HepG2 (cell line): Measurements from ENCODE around the gene CAPN2. TPM values are rescaled to one million over a fixed set of nuclear protein-coding genes. Genes with fewer than 3 reads are reported as not detected.

ENCODE experiments used
- ATAC-seq: fragments of 200-7000 bp; cut with Tn5 transposase; 3 replicates; pipeline ENCODE4 v1.9.1; 2020; ENCODE audit warnings: mild to moderate bottlenecking, moderate library complexity
- BruUV-seq: library from RNA; stranded (reverse); fragments of 400-500 nt; replicated peaks from 2 replicates; lab custom pipeline; 2021; lab: Mats Ljungman, UMichigan
- CTCF ChIA-PET: fragments of 300-600 bp; formaldehyde crosslinking; extraction: SDS; loops from one replicate; lab custom pipeline; 2021; ENCODE audit warnings: low total read pairs, inconsistent platforms, low intra/inter-chr PET ratio; lab: Yijun Ruan, JAX
- POLR2A ChIA-PET: fragments of 350-600 bp; sonication (Branson Sonifier 250); formaldehyde crosslinking; loops from one replicate; lab custom pipeline; 2020; ENCODE audit warnings: antibody characterized with exemption, inconsistent platforms; lab: Yijun Ruan, JAX
- DNase-seq: peaks from one replicate; pipeline ENCODE4 v3.0.0-alpha.2; 2015; ENCODE audit warnings: low spot score
- FAIRE-seq: peaks from 3 replicates; lab custom pipeline; 2011; peaks lifted over from hg19 to GRCh38; lab: Jason Lieb, UNC
- H2AFZ ChIP-seq: one replicate; pipeline ENCODE4 v1.6.1; 2011; ENCODE audit warnings: low read length, inconsistent platforms
- H3K27ac ChIP-seq: fragments of 300-600 bp; 3 replicates; pipeline ENCODE4 v1.8.0; 2011; ENCODE audit warnings: mixed run types, mild to moderate bottlenecking, mixed read lengths, low read length, inconsistent platforms; ENCODE audit not compliant: insufficient read depth; ENCODE audit errors: extremely low read length
- H3K27me3 ChIP-seq, 2 experiments: fragments of 200-600 bp in 1 of 2; 2 replicates in 1 of 2; 3 replicates in 1 of 2; pipeline versions ENCODE4 v1.6.0 to v1.8.0; 2011; ENCODE audit warnings: low read length in 2 of 2, mild to moderate bottlenecking in 2 of 2, moderate library complexity in 2 of 2, inconsistent platforms in 1 of 2; ENCODE audit not compliant: insufficient read depth in 2 of 2, control insufficient read depth in 1 of 2
- H3K36me3 ChIP-seq, 2 experiments: fragments of 200-600 bp in 1 of 2; replicated peaks in 1 of 2; 2 replicates in 1 of 2; 3 replicates in 1 of 2; pipeline versions ENCODE4 v1.5.1 to v1.8.0; 2011; ENCODE audit warnings: low read length in 2 of 2, inconsistent platforms in 1 of 2; ENCODE audit not compliant: insufficient read depth in 2 of 2, control insufficient read depth in 1 of 2
- H3K4me1 ChIP-seq: 2 replicates; pipeline ENCODE4 v1.5.1; 2012; ENCODE audit warnings: low read length, inconsistent platforms; ENCODE audit not compliant: insufficient read depth
- H3K4me2 ChIP-seq: 2 replicates; pipeline ENCODE4 v1.6.0; 2011; ENCODE audit warnings: low read depth, low read length, inconsistent platforms
- H3K4me3 ChIP-seq, 3 experiments: fragments of 200-600 bp in 1 of 3; sonication (generic), shearing (Covaris generic) in 1 of 3; replicated peaks in 1 of 3; 2 replicates each; pipeline ENCODE4 v1.5.1; 2011 to 2016; ENCODE audit warnings: low read length in 3 of 3, inconsistent platforms in 2 of 3, low read depth in 2 of 3, mild to moderate bottlenecking in 2 of 3, control low read depth in 1 of 3, mixed read lengths in 1 of 3; ENCODE audit not compliant: insufficient read depth in 1 of 3
- H3K79me2 ChIP-seq: one replicate; pipeline ENCODE4 v1.6.1; 2011; ENCODE audit warnings: low read length, inconsistent platforms; ENCODE audit not compliant: insufficient read depth
- H3K9ac ChIP-seq: 2 replicates; pipeline ENCODE4 v1.6.0; 2011; ENCODE audit warnings: mild to moderate bottlenecking, low read depth, low read length, inconsistent platforms; ENCODE audit not compliant: insufficient read depth
- H3K9me3 ChIP-seq: 2 replicates; pipeline ENCODE4 v1.5.1; 2012; ENCODE audit warnings: mild to moderate bottlenecking, low read length
- H4K20me1 ChIP-seq: 2 replicates; pipeline ENCODE4 v1.6.0; 2011; ENCODE audit warnings: inconsistent platforms, mild to moderate bottlenecking, low read length, moderate library complexity; ENCODE audit not compliant: insufficient read depth
- HMG20A ChIP-seq: IDR thresholded peaks from 2 replicates; pipeline ENCODE4 v1.6.1; 2016; ENCODE audit warnings: borderline replicate concordance
- KAT8 ChIP-seq: IDR thresholded peaks from 2 replicates; pipeline ENCODE4 v1.6.1; 2016; ENCODE audit warnings: missing genetic modification reagents, missing compliant biosample characterization
- KLF9 ChIP-seq: IDR thresholded peaks from 2 replicates; pipeline ENCODE4 v1.6.1; 2016; ENCODE audit warnings: low read depth
- NBN ChIP-seq: fragments of 450-650 bp; conservative IDR thresholded peaks from 2 replicates; pipeline ENCODE4 v1.6.1; 2017
- PAWR ChIP-seq: sonication (generic); formaldehyde crosslinking; IDR thresholded peaks from 2 replicates; pipeline ENCODE4 v1.4.0; 2020; ENCODE audit warnings: missing genetic modification reagents, mild to moderate bottlenecking, borderline replicate concordance
- TBP ChIP-seq: sonication (generic); formaldehyde crosslinking; IDR thresholded peaks from 2 replicates; pipeline ENCODE4 v1.5.0; 2020; ENCODE audit warnings: missing genetic modification reagents
- TBX3 ChIP-seq: fragments of 450-650 bp; IDR thresholded peaks from 2 replicates; pipeline ENCODE4 v1.6.1; 2017; ENCODE audit warnings: antibody characterized with exemption, mild to moderate bottlenecking, inconsistent platforms, borderline replicate concordance
- ZNF354B ChIP-seq: sonication (generic); formaldehyde crosslinking; IDR thresholded peaks from 2 replicates; pipeline ENCODE4 v1.8.0; 2022; ENCODE audit warnings: mild to moderate bottlenecking, missing genetic modification reagents
- ZNF563 ChIP-seq: sonication (generic); formaldehyde crosslinking; IDR thresholded peaks from 2 replicates; pipeline ENCODE4 v1.8.0; 2022; ENCODE audit warnings: mild to moderate bottlenecking, moderate library complexity, missing genetic modification reagents
- WGBS: methylation state at CpG from one replicate; pipeline ENCODE4 v1.1.6; 2017; ENCODE audit warnings: low lambda C conversion rate; 5-methylcytosine and 5-hydroxymethylcytosine counted together
- in situ Hi-C: cut with HindIII; loops from 2 replicates; pipeline ENCODE4 v1.10.0; 2017; ENCODE audit warnings: low pct_unique_long_range_greater_than_20kb; ENCODE audit not compliant: extremely low pct_ligation_motif_present
- intact Hi-C: fragments of 100-400 bp; cut with micrococcal nuclease; formaldehyde crosslinking; loops from one replicate; pipeline ENCODE4 v1.10.0; 2022; ENCODE audit not compliant: unreplicated experiment
- polyA plus RNA-seq, 8 experiments: library from polyadenylated mRNA; depleted of rRNA in 3 of 8; stranded (reverse) in 7 of 8; unstranded in 1 of 8; fragments of >200 nt; fragmentation: Illumina TruSeq in 4 of 8; extraction: Trizol in 4 of 8; gene quantifications; 2 replicates each; pipeline versions ENCODE4 v1.2.1 to v1.2.3, GENCODE V29; 2011 to 2016; ENCODE audit warnings: low read depth in 4 of 8, missing spikeins in 1 of 8, mixed read lengths in 1 of 8; ENCODE audit not compliant: insufficient read depth in 1 of 8
- total RNA-seq, 5 experiments: library from RNA; depleted of rRNA; stranded (reverse); fragments of >200 nt; fragmentation: Illumina TruSeq; extraction: Trizol; gene quantifications; 2 replicates each; pipeline ENCODE4 v1.2.3, GENCODE V29; 2016; ENCODE audit warnings: low read depth in 1 of 5
- TF ChIP-seq, protein P1 (sequence below): sonication (generic); formaldehyde crosslinking; IDR thresholded peaks from 2 replicates; pipeline ENCODE4 v1.5.0; 2020; ENCODE audit warnings: mild to moderate bottlenecking, missing genetic modification reagents
- TF ChIP-seq, protein P2 (sequence below): IDR thresholded peaks from 2 replicates; pipeline ENCODE4 v1.6.1; 2016; ENCODE audit warnings: missing genetic modification reagents, missing compliant biosample characterization
- TF ChIP-seq, protein P3 (sequence below): sonication (generic); formaldehyde crosslinking; IDR thresholded peaks from 2 replicates; pipeline ENCODE4 v1.4.0; 2020; ENCODE audit warnings: missing genetic modification reagents
- TF ChIP-seq, protein P4 (sequence below): IDR thresholded peaks from 2 replicates; pipeline ENCODE4 v1.6.1; 2012; ENCODE audit warnings: inconsistent platforms
- TF ChIP-seq, protein P5 (sequence below): sonication (generic); formaldehyde crosslinking; IDR thresholded peaks from 2 replicates; pipeline ENCODE4 v1.8.0; 2022; ENCODE audit warnings: mild to moderate bottlenecking, missing genetic modification reagents, borderline replicate concordance
- TF ChIP-seq, protein P6 (sequence below): sonication (generic); formaldehyde crosslinking; IDR thresholded peaks from 2 replicates; pipeline ENCODE4 v1.8.1; 2023; ENCODE audit warnings: mild to moderate bottlenecking, missing genetic modification reagents

Gene CAPN2
- total and polyA plus RNA-seq, 2 of the 13 experiments (the other 11 are each of a cell fraction or from before 2014, with no cell fraction given) = 6.2 to 7.4 TPM

DNA sequence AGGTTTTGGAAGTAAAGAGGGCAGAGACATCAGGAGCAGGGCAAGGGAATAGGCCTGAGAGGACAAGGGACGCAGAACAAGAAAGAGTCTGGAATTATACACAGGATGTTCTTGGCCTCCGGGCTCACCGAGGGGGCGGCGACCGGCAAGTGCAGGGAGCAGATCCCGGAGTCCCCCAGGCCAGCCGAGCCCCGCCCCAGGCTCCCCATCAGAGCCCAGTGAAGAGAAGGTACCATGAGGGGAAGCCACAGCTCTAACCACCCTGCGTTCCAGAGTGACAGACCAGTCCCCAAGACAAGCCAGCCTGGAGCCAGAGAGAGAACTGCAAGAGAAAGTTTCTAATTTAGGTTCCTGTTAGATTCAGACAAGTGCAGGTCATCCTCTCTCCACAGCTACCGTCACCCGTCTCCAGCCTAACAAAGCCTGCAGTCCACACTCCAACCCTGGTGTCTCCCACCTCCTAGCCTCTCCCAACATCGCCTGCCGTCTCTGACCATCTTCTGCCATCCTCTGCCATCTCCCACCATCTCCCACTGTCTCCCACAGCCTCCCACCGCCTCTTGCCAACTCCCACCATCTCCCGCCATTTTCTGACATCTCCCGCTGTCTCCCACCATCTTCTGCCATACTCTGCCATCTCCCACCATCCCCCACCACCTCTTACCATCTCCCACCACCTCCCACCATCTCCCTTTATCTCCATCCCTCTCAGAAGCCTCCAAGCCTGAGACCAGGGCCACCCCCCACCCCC lies 42.5 kb downstream of the CAPN2 start:
- Histone ChIP-seq H3K4me1 (peaks cover 26% of the 10 kb centered on the region), H3K9me3 (no peaks in the 10 kb centered on the region), H3K4me2 (no peak overlapping the region), H3K79me2 (no peaks in the 10 kb centered on the region), H3K9ac (no peak overlapping the region), H3K27ac (no peak overlapping the region), H3K27me3 (no peaks in the 10 kb centered on the region), H3K36me3 (no peaks in the 10 kb centered on the region), H3K4me3 (no peak overlapping the region), H2AFZ (no peak overlapping the region), H4K20me1 (no peaks in the 10 kb centered on the region)
- intact Hi-C loops (no loop called here), in situ Hi-C loops (loop anchor here (5.0 kb wide), 1 partner anchor 58 kb away; no protein-coding TSS in a partner anchor)
- ChIA-PET POLR2A (no interaction called here), CTCF (no interaction called here)
- FAIRE-seq = no peak
- WGBS = 93% methylated on average over 17 of the region's 17 CpGs
- BruUV-seq = no TSS peak
- no peak for DNase-seq
- ATAC-seq = no peak
- TF ChIP-seq KAT8 (CRISPR knock-in tag) (no peak), NBN (no peak), PAWR (CRISPR knock-in tag) (no peak), ZNF563 (CRISPR knock-in tag) (no peak), TBX3 (no peak), HMG20A (CRISPR knock-in tag) (no peak), KLF9 (no peak), TBP (CRISPR knock-in tag) (no peak), ZNF354B (CRISPR knock-in tag) (no peak)
- TF ChIP-seq, protein P1, sequence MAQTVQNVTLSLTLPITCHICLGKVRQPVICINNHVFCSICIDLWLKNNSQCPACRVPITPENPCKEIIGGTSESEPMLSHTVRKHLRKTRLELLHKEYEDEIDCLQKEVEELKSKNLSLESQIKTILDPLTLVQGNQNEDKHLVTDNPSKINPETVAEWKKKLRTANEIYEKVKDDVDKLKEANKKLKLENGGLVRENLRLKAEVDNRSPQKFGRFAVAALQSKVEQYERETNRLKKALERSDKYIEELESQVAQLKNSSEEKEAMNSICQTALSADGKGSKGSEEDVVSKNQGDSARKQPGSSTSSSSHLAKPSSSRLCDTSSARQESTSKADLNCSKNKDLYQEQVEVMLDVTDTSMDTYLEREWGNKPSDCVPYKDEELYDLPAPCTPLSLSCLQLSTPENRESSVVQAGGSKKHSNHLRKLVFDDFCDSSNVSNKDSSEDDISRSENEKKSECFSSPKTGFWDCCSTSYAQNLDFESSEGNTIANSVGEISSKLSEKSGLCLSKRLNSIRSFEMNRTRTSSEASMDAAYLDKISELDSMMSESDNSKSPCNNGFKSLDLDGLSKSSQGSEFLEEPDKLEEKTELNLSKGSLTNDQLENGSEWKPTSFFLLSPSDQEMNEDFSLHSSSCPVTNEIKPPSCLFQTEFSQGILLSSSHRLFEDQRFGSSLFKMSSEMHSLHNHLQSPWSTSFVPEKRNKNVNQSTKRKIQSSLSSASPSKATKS (CRISPR knock-in tag) = no peak
- TF ChIP-seq, protein P2, sequence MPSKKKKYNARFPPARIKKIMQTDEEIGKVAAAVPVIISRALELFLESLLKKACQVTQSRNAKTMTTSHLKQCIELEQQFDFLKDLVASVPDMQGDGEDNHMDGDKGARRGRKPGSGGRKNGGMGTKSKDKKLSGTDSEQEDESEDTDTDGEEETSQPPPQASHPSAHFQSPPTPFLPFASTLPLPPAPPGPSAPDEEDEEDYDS (CRISPR knock-in tag) = no peak
- TF ChIP-seq, protein P3, sequence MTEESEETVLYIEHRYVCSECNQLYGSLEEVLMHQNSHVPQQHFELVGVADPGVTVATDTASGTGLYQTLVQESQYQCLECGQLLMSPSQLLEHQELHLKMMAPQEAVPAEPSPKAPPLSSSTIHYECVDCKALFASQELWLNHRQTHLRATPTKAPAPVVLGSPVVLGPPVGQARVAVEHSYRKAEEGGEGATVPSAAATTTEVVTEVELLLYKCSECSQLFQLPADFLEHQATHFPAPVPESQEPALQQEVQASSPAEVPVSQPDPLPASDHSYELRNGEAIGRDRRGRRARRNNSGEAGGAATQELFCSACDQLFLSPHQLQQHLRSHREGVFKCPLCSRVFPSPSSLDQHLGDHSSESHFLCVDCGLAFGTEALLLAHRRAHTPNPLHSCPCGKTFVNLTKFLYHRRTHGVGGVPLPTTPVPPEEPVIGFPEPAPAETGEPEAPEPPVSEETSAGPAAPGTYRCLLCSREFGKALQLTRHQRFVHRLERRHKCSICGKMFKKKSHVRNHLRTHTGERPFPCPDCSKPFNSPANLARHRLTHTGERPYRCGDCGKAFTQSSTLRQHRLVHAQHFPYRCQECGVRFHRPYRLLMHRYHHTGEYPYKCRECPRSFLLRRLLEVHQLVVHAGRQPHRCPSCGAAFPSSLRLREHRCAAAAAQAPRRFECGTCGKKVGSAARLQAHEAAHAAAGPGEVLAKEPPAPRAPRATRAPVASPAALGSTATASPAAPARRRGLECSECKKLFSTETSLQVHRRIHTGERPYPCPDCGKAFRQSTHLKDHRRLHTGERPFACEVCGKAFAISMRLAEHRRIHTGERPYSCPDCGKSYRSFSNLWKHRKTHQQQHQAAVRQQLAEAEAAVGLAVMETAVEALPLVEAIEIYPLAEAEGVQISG (CRISPR knock-in tag) = no peak
- TF ChIP-seq, protein P4, sequence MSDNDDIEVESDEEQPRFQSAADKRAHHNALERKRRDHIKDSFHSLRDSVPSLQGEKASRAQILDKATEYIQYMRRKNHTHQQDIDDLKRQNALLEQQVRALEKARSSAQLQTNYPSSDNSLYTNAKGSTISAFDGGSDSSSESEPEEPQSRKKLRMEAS = no peak
- TF ChIP-seq, protein P5, sequence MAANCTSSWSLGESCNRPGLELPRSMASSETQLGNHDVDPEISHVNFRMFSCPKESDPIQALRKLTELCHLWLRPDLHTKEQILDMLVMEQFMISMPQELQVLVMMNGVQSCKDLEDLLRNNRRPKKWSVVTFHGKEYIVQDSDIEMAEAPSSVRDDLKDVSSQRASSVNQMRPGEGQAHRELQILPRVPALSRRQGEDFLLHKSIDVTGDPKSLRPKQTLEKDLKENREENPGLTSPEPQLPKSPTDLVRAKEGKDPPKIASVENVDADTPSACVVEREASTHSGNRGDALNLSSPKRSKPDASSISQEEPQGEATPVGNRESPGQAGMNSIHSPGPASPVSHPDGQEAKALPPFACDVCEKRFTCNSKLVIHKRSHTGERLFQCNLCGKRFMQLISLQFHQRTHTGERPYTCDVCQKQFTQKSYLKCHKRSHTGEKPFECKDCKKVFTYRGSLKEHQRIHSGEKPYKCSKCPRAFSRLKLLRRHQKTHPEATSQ (CRISPR knock-in tag) = no peak
- TF ChIP-seq, protein P6, sequence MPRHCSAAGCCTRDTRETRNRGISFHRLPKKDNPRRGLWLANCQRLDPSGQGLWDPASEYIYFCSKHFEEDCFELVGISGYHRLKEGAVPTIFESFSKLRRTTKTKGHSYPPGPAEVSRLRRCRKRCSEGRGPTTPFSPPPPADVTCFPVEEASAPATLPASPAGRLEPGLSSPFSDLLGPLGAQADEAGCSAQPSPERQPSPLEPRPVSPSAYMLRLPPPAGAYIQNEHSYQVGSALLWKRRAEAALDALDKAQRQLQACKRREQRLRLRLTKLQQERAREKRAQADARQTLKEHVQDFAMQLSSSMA (CRISPR knock-in tag) = no peak
